Ascending aorta (tissue), 2 donors: ENCODE data around the gene APOC4. TPM values are rescaled to one million over a fixed set of nuclear protein-coding genes. Genes with fewer than 3 reads are reported as not detected.
"Not testable (repeated sequence)": the region's sequence is repeated elsewhere in the genome, so short reads cannot be mapped to it uniquely, and the experiment has no call there.

Source experiments
- DNase-seq, 2 donors: peaks; one replicate each; pipeline ENCODE4 v3.0.0-alpha.2; 2019; ENCODE audit warnings: low spot score in 2 of 2
- H3K27ac ChIP-seq, 2 donors: fragments of 200-600 bp; sonication (generic); one replicate each; pipeline ENCODE4 v1.5.1; 2016 to 2017; ENCODE audit warnings: mild to moderate bottlenecking in 1 of 2
- H3K27me3 ChIP-seq: fragments of 200-600 bp; sonication (generic); one replicate; pipeline ENCODE4 v1.5.1; 2017
- H3K36me3 ChIP-seq, 2 donors: fragments of 200-600 bp; sonication (generic); one replicate each; pipeline ENCODE4 v1.5.1; 2016
- H3K4me1 ChIP-seq, 2 donors: fragments of 200-600 bp; sonication (generic); one replicate each; pipeline ENCODE4 v1.5.1; 2016 to 2017; ENCODE audit warnings: mild to moderate bottlenecking in 1 of 2
- H3K4me3 ChIP-seq, 2 donors: fragments of 200-600 bp; sonication (generic); one replicate each; pipeline ENCODE4 v1.5.1; 2016 to 2017; ENCODE audit warnings: mild to moderate bottlenecking in 1 of 2
- H3K9me3 ChIP-seq, 2 donors: fragments of 200-600 bp; sonication (generic); one replicate each; pipeline ENCODE4 v1.5.1; 2016
- CTCF ChIP-seq, 3 experiments: fragments of 200-600 bp in 2 of 3; fragments of 450-650 bp in 1 of 3; sonication (generic) in 2 of 3; IDR thresholded peaks; one replicate each; pipeline ENCODE4 v1.5.1; 2016 to 2019; ENCODE audit warnings: antibody characterized with exemption in 3 of 3, mild to moderate bottlenecking in 1 of 3, moderate library complexity in 1 of 3
- intact Hi-C: fragments of 100-400 bp; cut with DNase I; formaldehyde crosslinking; loops from one replicate; pipeline ENCODE4 v1.15.1; 2023
- total RNA-seq: library from RNA; depleted of rRNA; stranded (reverse); fragments of >200 nt; gene quantifications from one replicate; pipeline ENCODE4 v1.1.0, GENCODE V29; 2016

APOC4 gene
- total RNA-seq, 1 donor from 2014 or later, result not detected

- intact Hi-C loops, result no loop called here
- DNase-seq, result no peak
- peaks cover 33 to 43% of the 10 kb centered on the region in 2 donors for H3K36me3 ChIP-seq
- no peaks in the 10 kb centered on the region for H3K9me3 ChIP-seq
- no peaks in the 10 kb centered on the region for H3K27me3 ChIP-seq
- no peak overlapping the region for H3K27ac ChIP-seq
- no peak for TF ChIP-seq CTCF (IDR thresholded peaks at IDR 0.05)
- H3K4me3 ChIP-seq, result no peak overlapping the region
- H3K4me1 ChIP-seq, result peaks cover 3 to 11% of the 10 kb centered on the region in 2 donors
These were observed 19.1 kb downstream of the APOC4 start for GRCh38 chr19:44960906-44961728.

GRCh38 chr19:44961821-44962220, 19.8 kb downstream of the APOC4 start:
- Histone ChIP-seq H3K36me3 (peaks cover 34 to 48% of the 10 kb centered on the region in 2 donors), H3K4me1 (peaks cover 0 to 4% of the 10 kb centered on the region in 2 donors), H3K9me3 (no peaks in the 10 kb centered on the region), H3K4me3 (no peak overlapping the region), H3K27me3 (no peaks in the 10 kb centered on the region), H3K27ac (no peak overlapping the region)
- no peak for DNase-seq
- intact Hi-C loops, result no loop called here
- no peak for TF ChIP-seq CTCF (IDR thresholded peaks at IDR 0.05)

DNA sequence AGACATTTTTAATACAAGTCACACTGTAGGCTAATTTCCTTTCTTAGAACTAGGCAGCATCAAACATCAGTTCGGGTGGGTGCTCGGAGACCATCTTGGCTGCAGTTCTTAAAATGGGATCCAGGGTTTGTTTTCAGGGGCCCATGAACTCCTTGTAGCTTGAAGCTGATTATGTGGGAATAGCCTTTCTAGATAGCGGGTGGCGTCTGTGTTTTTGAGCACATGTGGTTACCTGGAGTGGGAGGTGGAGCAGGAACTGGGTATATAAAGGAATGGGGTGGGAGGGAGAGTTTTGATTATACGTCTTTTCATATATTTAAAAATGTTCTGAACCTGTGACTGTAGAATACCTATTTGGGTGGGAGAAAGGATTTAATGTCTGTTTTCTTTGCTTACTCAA, 26.1 kb downstream of the APOC4 start:
- Histone ChIP-seq H3K4me1 (no peaks in the 10 kb centered on the region), H3K4me3 (no peak overlapping the region), H3K27ac (no peak overlapping the region), H3K27me3 (no peaks in the 10 kb centered on the region), H3K9me3 (no peaks in the 10 kb centered on the region), H3K36me3 (peaks cover 31 to 58% of the 10 kb centered on the region in 2 donors)
- intact Hi-C loops, result no loop called here
- TF ChIP-seq CTCF (IDR thresholded peaks at IDR 0.05), result no peak
- DNase-seq, result no peak

DNA sequence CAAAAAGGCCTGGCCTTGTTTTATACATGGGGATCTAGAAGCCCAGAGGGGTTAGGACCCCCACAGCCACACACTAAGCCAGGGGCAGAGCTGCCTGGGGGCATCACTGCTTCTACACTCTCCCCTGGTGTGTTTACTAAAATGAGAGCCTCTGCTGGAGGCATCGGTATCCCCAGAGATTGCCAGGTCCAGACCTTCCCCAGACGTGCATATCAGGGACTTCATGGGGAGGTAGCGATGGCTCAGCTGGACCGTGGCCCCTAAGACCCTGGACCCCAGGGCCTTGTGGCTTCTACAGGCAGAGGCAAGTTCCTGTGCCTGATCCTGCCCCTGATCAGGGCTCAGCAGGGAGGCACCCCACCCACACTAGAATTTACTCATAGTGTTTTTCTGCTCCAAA, 26.6 kb downstream of the APOC4 start:
- Histone ChIP-seq H3K36me3 (peaks cover 33 to 59% of the 10 kb centered on the region in 2 donors), H3K4me1 (no peaks in the 10 kb centered on the region)
- intact Hi-C loops, result no loop called here

DNA sequence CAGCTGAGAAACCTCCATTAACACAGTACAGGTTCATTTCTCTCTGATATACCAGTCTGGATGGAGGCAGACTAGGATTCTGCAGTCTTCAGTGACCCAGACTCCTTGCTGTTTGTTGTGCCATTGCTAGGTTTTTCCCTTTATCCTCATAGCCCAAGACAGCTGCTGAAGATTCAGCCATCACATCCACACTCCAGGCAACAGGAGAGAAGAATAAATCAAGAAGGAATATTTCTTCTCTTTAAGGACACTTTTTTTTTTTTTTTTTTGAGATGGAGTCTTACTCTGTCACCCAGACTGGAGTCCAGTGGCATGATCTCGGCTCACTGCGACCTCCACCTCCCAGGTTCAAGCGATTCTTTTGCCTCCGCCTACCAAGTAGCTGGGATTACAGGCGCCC, 27.4 kb downstream of the APOC4 start:
- H3K27ac ChIP-seq, result no peak overlapping the region
- TF ChIP-seq CTCF (IDR thresholded peaks at IDR 0.05), result no peak
- no peaks in the 10 kb centered on the region for H3K4me1 ChIP-seq
- intact Hi-C loops, result no loop called here
- DNase-seq, result no peak
- no peaks in the 10 kb centered on the region for H3K9me3 ChIP-seq
- H3K36me3 ChIP-seq, result peaks cover 30 to 60% of the 10 kb centered on the region in 2 donors
- H3K4me3 ChIP-seq, result no peak overlapping the region
- H3K27me3 ChIP-seq, result no peaks in the 10 kb centered on the region

More for the DNA sequence above, 26.6 kb downstream of the APOC4 start:
- Histone ChIP-seq H3K27ac (no peak overlapping the region), H3K9me3 (no peaks in the 10 kb centered on the region), H3K27me3 (no peaks in the 10 kb centered on the region), H3K4me3 (no peak overlapping the region)
- no peak for TF ChIP-seq CTCF (IDR thresholded peaks at IDR 0.05)
- no peak for DNase-seq

GRCh38 chr19:44971451-44971850, 29.4 kb downstream of the APOC4 start:
- H3K9me3 ChIP-seq, H3K27me3 ChIP-seq, H3K27ac ChIP-seq, H3K4me3 ChIP-seq, DNase-seq, intact Hi-C loops, H3K4me1 ChIP-seq: not testable (repeated sequence)
- H3K36me3 ChIP-seq, result peaks cover 39 to 63% of the 10 kb centered on the region in 2 donors
